WI38 (cell line): ENCODE measurements around the gene PTPRR.
A peak's percentile ranks its signal among the peaks of the same experiment; 100 is the strongest.

Experiments
- H3K4me3 ChIP-seq: 2 replicates; pipeline ENCODE4 v1.5.1; 2011; ENCODE audit warnings: low read depth, mild to moderate bottlenecking, control low read depth, low read length
- TF ChIP-seq, protein P1 (sequence below): IDR thresholded peaks from 2 replicates; pipeline ENCODE4 v1.5.1; 2012; ENCODE audit warnings: low read depth, mild to moderate bottlenecking, control low read depth, low read length

PTPRR gene

DNA sequence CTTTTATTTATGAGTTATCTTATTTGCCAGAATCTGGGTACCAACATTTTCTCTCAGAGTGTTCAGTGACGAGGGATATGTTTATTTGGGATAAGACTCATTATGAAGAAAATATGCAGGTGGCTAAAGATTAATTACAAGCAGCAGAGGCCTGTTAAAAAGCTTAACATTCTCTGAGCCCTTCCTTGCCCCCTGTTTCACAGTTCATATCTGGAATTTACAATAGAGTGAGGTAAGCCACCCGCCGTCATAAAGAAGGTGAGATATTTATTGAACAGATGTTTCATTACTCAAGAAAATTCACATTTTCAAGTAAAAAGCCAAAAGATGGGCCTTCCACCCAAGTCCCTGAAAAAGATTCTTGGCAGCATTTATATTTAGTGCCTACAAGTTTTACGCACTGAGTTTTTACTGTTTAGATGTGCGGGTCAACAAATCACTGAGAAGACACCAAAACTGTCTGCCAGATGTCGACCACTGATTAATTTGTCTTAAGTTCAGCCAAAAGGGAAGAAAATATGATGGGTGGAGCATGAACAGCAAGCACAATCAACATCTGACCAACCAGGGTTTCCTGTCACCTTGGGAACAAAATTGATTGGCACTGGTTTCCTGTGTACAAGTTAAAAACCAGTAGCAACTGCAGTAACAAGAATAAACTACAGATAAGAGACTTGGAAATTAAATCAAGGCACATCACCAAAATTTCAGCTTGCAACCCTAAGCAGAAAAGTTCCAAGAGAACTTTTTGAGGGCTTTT lies 197.8 kb downstream of the PTPRR start:
- TF ChIP-seq, protein P1, sequence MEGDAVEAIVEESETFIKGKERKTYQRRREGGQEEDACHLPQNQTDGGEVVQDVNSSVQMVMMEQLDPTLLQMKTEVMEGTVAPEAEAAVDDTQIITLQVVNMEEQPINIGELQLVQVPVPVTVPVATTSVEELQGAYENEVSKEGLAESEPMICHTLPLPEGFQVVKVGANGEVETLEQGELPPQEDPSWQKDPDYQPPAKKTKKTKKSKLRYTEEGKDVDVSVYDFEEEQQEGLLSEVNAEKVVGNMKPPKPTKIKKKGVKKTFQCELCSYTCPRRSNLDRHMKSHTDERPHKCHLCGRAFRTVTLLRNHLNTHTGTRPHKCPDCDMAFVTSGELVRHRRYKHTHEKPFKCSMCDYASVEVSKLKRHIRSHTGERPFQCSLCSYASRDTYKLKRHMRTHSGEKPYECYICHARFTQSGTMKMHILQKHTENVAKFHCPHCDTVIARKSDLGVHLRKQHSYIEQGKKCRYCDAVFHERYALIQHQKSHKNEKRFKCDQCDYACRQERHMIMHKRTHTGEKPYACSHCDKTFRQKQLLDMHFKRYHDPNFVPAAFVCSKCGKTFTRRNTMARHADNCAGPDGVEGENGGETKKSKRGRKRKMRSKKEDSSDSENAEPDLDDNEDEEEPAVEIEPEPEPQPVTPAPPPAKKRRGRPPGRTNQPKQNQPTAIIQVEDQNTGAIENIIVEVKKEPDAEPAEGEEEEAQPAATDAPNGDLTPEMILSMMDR: no peak
- no peak overlapping the region for H3K4me3 ChIP-seq

- TF ChIP-seq, protein P1: no peak
- no peak overlapping the region for H3K4me3 ChIP-seq
Observed at GRCh38 chr12:70721656-70722357, 198.7 kb downstream of the PTPRR start.

DNA sequence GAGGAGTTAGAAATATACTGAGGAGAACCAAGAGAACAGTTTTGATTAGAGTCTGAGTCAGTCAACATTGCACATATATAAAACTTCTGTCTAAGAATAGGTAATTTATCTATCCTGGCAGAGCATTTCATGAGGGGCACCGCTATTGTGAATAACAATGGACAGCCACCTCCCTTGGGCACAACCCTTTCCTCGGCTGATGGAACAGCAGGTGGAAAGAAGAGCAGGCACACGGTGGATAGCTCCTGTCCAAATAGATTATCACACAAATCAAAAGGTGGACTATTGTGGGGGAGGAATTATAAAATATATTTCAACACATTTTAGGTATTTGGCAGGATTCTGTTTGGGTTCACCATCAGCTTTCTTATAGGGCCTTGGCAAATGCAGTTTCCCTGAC lies 199.3 kb downstream of the PTPRR start:
- TF ChIP-seq, protein P1: no peak
- H3K4me3 ChIP-seq: no peak overlapping the region

DNA sequence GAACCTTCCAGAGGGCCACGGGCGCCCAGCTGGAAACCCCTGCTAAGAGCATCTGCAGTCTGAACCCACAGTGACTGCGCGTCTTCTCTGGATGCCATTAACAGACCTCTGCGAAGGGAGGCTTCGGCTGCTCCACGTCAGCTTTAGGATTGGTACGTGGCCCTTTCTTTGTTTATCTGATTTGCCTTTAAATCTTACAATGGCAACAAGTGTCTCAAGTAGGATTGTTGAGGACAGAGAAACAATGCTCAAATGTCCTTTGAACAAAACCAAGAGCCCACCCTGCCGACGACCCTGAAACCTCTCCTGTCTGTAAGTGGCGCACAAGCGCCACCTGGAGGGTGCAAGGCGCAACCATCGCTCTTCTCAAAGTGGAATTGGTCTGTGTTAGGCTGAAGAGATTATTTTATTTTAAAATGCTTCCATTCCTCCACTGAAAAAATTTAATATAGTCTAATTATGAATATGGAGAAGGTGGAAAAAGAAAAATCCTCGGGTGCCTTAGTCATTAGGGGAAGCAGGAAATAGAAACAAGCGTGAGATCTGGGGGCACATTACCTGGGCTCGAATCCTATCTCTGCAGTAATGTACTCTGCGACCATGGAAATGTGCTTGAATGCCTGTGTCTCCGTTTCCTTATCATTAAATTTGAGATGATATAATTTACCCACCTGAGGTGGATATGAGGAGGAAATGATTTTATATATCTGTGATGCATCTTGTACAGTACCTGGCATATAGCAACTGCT lies 200.7 kb downstream of the PTPRR start:
- H3K4me3 ChIP-seq: no peak overlapping the region
- TF ChIP-seq, protein P1: peak; percentile 91

- H3K4me3 ChIP-seq: no peak overlapping the region
- TF ChIP-seq, protein P1: no peak
Observed at GRCh38 chr12:70719071-70719470, 201.5 kb downstream of the PTPRR start.

GRCh38 chr12:70711831-70712230 lies 208.7 kb downstream of the PTPRR start:
- H3K4me3 ChIP-seq: no peak overlapping the region
- TF ChIP-seq, protein P1: no peak

- TF ChIP-seq, protein P1: no peak
Observed at GRCh38 chr12:70709022-70709421, 211.5 kb downstream of the PTPRR start.

More at GRCh38 chr12:70709022-70709421, 211.5 kb downstream of the PTPRR start:
- H3K4me3 ChIP-seq: no peak overlapping the region
